K562 (cell line): ENCODE measurements around the gene UFSP2. TPM values are rescaled to one million over a fixed set of nuclear protein-coding genes. Genes with fewer than 3 reads are reported as not detected.
A peak's percentile ranks its signal among the peaks of the same experiment; 100 is the strongest.

Experiments used
- ADNP ChIP-seq: fragments of 200-800 bp; sonication (Bioruptor generic); IDR thresholded peaks from 2 replicates; pipeline ENCODE4 v1.6.1; 2016; ENCODE audit warnings: missing genetic modification characterization, missing compliant biosample characterization
- CBFA2T2 ChIP-seq: fragments of 450-650 bp; conservative IDR thresholded peaks from 2 replicates; pipeline ENCODE4 v1.6.1; 2017; ENCODE audit warnings: mild to moderate bottlenecking
- CBFA2T3 ChIP-seq: fragments of 450-650 bp; IDR thresholded peaks from 2 replicates; pipeline ENCODE4 v1.6.1; 2017
- DPF2 ChIP-seq: fragments of 450-650 bp; IDR thresholded peaks from 2 replicates; pipeline ENCODE4 v1.6.1; 2016
- EP300 ChIP-seq: IDR thresholded peaks from 2 replicates; pipeline ENCODE4 v1.6.1; 2012; ENCODE audit warnings: low read length, improper control_type of control experiment
- FOSL1 ChIP-seq: fragments of 200-800 bp; sonication (Bioruptor generic); conservative IDR thresholded peaks from 2 replicates; pipeline ENCODE4 v1.6.1; 2016; ENCODE audit warnings: missing genetic modification characterization, missing compliant biosample characterization
- GTF3C2 ChIP-seq: IDR thresholded peaks from 3 replicates; pipeline ENCODE4 v1.6.1; 2011; ENCODE audit warnings: borderline replicate concordance, mild to moderate bottlenecking, moderate library complexity; ENCODE audit not compliant: insufficient read length; ENCODE audit errors: extremely low read depth
- HIVEP1 ChIP-seq: fragments of 250-450 bp; sonication (Bioruptor Pico); IDR thresholded peaks from 2 replicates; pipeline ENCODE4 v1.4.0; 2020; ENCODE audit warnings: mild to moderate bottlenecking
- IFI16 ChIP-seq: fragments of 250-450 bp; sonication (Bioruptor Pico); IDR thresholded peaks from 2 replicates; pipeline ENCODE4 v2.1.2; 2022; ENCODE audit warnings: mild to moderate bottlenecking, inconsistent platforms
- IRF2 ChIP-seq: sonication (generic); formaldehyde crosslinking; IDR thresholded peaks from 2 replicates; pipeline ENCODE4 v1.8.1; 2022; ENCODE audit warnings: mild to moderate bottlenecking, missing genetic modification reagents
- MIER1 ChIP-seq: fragments of 450-650 bp; IDR thresholded peaks from 2 replicates; pipeline ENCODE4 v1.6.1; 2016; ENCODE audit warnings: antibody characterized with exemption, mild to moderate bottlenecking, low read depth
- NFE2 ChIP-seq: IDR thresholded peaks from 2 replicates; pipeline ENCODE4 v1.6.1; 2014; ENCODE audit warnings: antibody characterized with exemption, low read depth
- NR2F6 ChIP-seq: fragments of 450-650 bp; formaldehyde crosslinking; IDR thresholded peaks from 2 replicates; pipeline ENCODE4 v1.4.0; 2020; ENCODE audit warnings: mild to moderate bottlenecking
- POLR2G ChIP-seq: fragments of 200-400 bp; formaldehyde crosslinking; IDR thresholded peaks from 2 replicates; pipeline ENCODE4 v1.6.1; 2017; ENCODE audit warnings: low read depth, mild to moderate bottlenecking, antibody characterized with exemption, low read length, moderate library complexity
- PTBP1 ChIP-seq: fragments of 200-400 bp; formaldehyde crosslinking; IDR thresholded peaks from 2 replicates; pipeline ENCODE4 v1.6.1; 2017; ENCODE audit warnings: low read depth, low read length
- RBM34 ChIP-seq: fragments of 200-400 bp; formaldehyde crosslinking; IDR thresholded peaks from 2 replicates; pipeline ENCODE4 v1.6.1; 2018; ENCODE audit warnings: low read length, borderline replicate concordance; ENCODE audit not compliant: insufficient read depth
- SREBF1 ChIP-seq: fragments of 150-350 bp; IDR thresholded peaks from 2 replicates; pipeline ENCODE4 v1.6.1; 2014; ENCODE audit warnings: antibody characterized with exemption, low read depth, low read length, borderline replicate concordance
- TCFL5 ChIP-seq: fragments of 250-450 bp; sonication (Bioruptor Pico); conservative IDR thresholded peaks from 2 replicates; pipeline ENCODE4 v1.6.1; 2021; ENCODE audit warnings: mild to moderate bottlenecking, moderate library complexity, matching md5 sums
- TRIM28 ChIP-seq: fragments of 450-650 bp; IDR thresholded peaks from 2 replicates; pipeline ENCODE4 v1.6.1; 2017
- U2AF1 ChIP-seq: fragments of 200-400 bp; formaldehyde crosslinking; optimal IDR thresholded peaks from 2 replicates; pipeline ENCODE3; 2017; ENCODE audit warnings: mild to moderate bottlenecking, low read depth, low read length, moderate library complexity
- ZEB2 ChIP-seq: fragments of 450-650 bp; IDR thresholded peaks from 2 replicates; pipeline ENCODE4 v1.6.1; 2016
- ZNF354B ChIP-seq: fragments of 250-450 bp; sonication (Bioruptor Pico); IDR thresholded peaks from 2 replicates; pipeline ENCODE4 v1.4.0; 2020
- polyA plus RNA-seq, 8 experiments: library from polyadenylated mRNA; depleted of rRNA in 4 of 8; stranded (reverse) in 5 of 8; unstranded in 3 of 8; fragments of >200 nt; fragmentation: Nextera tagmentation in 2 of 8; fragmentation: Illumina TruSeq in 1 of 8; extraction: Ambion mirVana in 2 of 8; extraction: Trizol in 1 of 8; gene quantifications; 2 replicates each; pipeline versions ENCODE4 v1.2.1 to v1.2.3, GENCODE V29; 2011 to 2014; ENCODE audit warnings: inconsistent platforms in 1 of 8, missing spikeins in 1 of 8
- total RNA-seq, 7 experiments: library from RNA; depleted of rRNA in 6 of 7; stranded (reverse); fragments of >200 nt in 6 of 7; fragmentation: Illumina TruSeq in 2 of 7; extraction: Trizol in 2 of 7; gene quantifications; 2 replicates each; pipeline versions ENCODE4 v1.2.1 to v1.2.3, GENCODE V29; 2011 to 2021; ENCODE audit warnings: low replicate concordance in 1 of 7
- TF ChIP-seq, protein P1 (sequence below): fragments of 250-450 bp; sonication (Bioruptor Pico); IDR thresholded peaks from 2 replicates; pipeline ENCODE4 v1.5.0; 2020; ENCODE audit warnings: mild to moderate bottlenecking, borderline replicate concordance
- TF ChIP-seq, protein P2 (sequence below): sonication (generic); formaldehyde crosslinking; IDR thresholded peaks from 2 replicates; pipeline ENCODE4 v1.8.0; 2023; ENCODE audit warnings: mild to moderate bottlenecking, missing genetic modification reagents

UFSP2 gene
- total and polyA plus RNA-seq, 9 of the 15 experiments (the other 6 are each of a cell fraction or from before 2014, with no cell fraction given) = 20.1 to 55.8 (median 26.6) TPM

DNA sequence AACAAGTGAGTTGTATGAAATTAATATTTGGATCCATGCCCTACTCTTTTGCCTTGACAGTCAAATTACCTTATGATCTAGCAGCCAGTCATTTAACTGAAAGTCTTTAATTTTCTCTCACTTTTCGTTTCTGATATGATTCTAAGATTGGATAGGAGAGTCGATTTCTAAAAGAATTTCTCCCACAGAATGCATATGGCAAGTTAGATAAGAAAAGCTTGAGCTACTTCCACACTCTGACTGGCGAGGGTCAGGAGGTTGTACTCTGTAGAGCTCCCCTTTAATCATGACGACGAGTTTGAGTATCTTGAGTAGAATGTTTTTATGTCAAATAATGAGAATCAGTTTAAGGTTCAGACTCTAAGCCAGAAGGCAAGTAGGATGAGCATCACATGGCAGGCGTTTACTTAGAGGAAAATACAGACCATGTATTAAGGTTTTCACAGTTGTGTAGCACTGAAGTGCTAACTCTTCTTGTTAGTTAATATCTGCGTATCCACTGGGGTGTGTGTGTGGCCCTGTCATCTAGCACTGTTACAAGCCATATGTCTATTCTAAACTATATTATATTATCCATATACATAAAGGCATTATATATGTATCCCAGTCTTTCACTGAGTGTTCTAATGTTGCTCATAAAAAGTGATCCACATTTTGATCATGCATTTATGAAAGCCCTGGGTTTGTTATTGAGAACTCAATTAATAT, 67.9 kb downstream of the UFSP2 start (continued):
- TF ChIP-seq GTF3C2 = no peak
- no peak for TF ChIP-seq ZNF354B (CRISPR knock-in tag)
- no peak for TF ChIP-seq POLR2G
- no peak for TF ChIP-seq RBM34
- TF ChIP-seq U2AF1 = no peak
- TF ChIP-seq FOSL1 (tag) = 0 out of 2 replicates have a peak, but pooled peaks have one; percentile 13
- TF ChIP-seq EP300 = peak; percentile 77
- peak; percentile 59 for TF ChIP-seq CBFA2T2
- TF ChIP-seq IRF2 = no peak
- TF ChIP-seq, protein P1, sequence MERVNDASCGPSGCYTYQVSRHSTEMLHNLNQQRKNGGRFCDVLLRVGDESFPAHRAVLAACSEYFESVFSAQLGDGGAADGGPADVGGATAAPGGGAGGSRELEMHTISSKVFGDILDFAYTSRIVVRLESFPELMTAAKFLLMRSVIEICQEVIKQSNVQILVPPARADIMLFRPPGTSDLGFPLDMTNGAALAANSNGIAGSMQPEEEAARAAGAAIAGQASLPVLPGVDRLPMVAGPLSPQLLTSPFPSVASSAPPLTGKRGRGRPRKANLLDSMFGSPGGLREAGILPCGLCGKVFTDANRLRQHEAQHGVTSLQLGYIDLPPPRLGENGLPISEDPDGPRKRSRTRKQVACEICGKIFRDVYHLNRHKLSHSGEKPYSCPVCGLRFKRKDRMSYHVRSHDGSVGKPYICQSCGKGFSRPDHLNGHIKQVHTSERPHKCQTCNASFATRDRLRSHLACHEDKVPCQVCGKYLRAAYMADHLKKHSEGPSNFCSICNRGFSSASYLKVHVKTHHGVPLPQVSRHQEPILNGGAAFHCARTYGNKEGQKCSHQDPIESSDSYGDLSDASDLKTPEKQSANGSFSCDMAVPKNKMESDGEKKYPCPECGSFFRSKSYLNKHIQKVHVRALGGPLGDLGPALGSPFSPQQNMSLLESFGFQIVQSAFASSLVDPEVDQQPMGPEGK (CRISPR knock-in tag) = no peak
- TF ChIP-seq ADNP = 0 out of 2 replicates have a peak, but pooled peaks have one; percentile 20
- TF ChIP-seq, protein P2, sequence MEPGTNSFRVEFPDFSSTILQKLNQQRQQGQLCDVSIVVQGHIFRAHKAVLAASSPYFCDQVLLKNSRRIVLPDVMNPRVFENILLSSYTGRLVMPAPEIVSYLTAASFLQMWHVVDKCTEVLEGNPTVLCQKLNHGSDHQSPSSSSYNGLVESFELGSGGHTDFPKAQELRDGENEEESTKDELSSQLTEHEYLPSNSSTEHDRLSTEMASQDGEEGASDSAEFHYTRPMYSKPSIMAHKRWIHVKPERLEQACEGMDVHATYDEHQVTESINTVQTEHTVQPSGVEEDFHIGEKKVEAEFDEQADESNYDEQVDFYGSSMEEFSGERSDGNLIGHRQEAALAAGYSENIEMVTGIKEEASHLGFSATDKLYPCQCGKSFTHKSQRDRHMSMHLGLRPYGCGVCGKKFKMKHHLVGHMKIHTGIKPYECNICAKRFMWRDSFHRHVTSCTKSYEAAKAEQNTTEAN (CRISPR knock-in tag) = no peak
- TF ChIP-seq ZEB2 = 0 out of 2 replicates have a peak, but pooled peaks have one; percentile 15
- no peak for TF ChIP-seq TRIM28
- TF ChIP-seq CBFA2T3 = peak; percentile 80
- TF ChIP-seq HIVEP1 = no peak
- TF ChIP-seq IFI16 (CRISPR knock-in tag) = no peak
- TF ChIP-seq TCFL5 = no peak
- no peak for TF ChIP-seq PTBP1
- TF ChIP-seq NFE2 = no peak
- peak; percentile 87 for TF ChIP-seq DPF2
- TF ChIP-seq NR2F6 (CRISPR knock-in tag) = no peak
- no peak for TF ChIP-seq SREBF1
- no peak for TF ChIP-seq MIER1
